SK-N-MC (cell line): ENCODE results near the gene PPP2R2B.

ENCODE experiments used
- EZH2 ChIP-seq: fragments of 200-600 bp; sonication (generic); IDR thresholded peaks from one replicate; pipeline ENCODE4 v1.6.1; 2017; ENCODE audit warnings: antibody characterized with exemption
- FOXP2 ChIP-seq: optimal IDR thresholded peaks from 2 replicates; pipeline ENCODE3; 2011; ENCODE audit warnings: mild to moderate bottlenecking, moderate library complexity; ENCODE audit not compliant: insufficient read depth; ENCODE audit errors: extremely low read length, control extremely low read depth
- POLR2AphosphoS5 ChIP-seq: IDR thresholded peaks from 2 replicates; pipeline ENCODE4 v1.6.1; 2012; ENCODE audit warnings: mild to moderate bottlenecking, low read depth, low read length, borderline replicate concordance

GRCh38 chr5:146540414-146540813 lies 338.1 kb downstream of the PPP2R2B start:
- TF ChIP-seq POLR2AphosphoS5 (no peak), EZH2 (no peak), FOXP2 (no peak)
